ENCODE measurements around the gene PPP1R37. TPM values are rescaled to one million over a fixed set of nuclear protein-coding genes. Genes with fewer than 3 reads are reported as not detected.

PPP1R37 gene
- total and polyA plus RNA-seq, 2 of the 13 experiments (the other 11 are each of a cell fraction or from before 2014, with no cell fraction given), result 9.0 to 14.3 TPM

DNA sequence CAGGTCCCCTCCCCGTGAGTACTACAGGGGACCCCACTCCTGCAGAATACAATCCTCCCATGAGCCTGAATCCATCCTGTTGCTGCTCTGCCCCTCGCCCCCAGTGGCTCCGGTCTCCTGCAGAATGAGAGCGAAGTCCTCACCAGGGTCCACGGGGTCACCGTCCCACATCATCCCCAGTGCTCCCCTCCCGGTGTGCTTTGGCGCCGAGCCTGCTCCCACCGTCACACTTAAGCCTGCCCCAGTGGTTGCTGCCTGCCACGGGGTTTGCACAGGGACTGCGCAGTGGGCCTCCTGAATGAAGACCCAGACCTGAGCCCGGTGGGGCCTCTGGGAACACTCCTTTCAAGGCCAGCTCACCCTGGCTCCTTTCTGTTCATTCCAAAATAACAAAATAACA, 37.3 kb downstream of the PPP1R37 start (continued):
- TF ChIP-seq ZSCAN31 (CRISPR knock-in tag; IDR thresholded peaks at IDR 0.05; ENCODE audit: low read depth), result no peak
- TF ChIP-seq KLF11 (CRISPR knock-in tag; IDR thresholded peaks at IDR 0.05), result no peak
- no peak for TF ChIP-seq KLF15 (CRISPR knock-in tag; IDR thresholded peaks at IDR 0.05; ENCODE audit: borderline replicate concordance)
- no peak for TF ChIP-seq NR2F1 (CRISPR knock-in tag; IDR thresholded peaks at IDR 0.05)
- TF ChIP-seq SCMH1 (CRISPR knock-in tag; IDR thresholded peaks at IDR 0.05; ENCODE audit: borderline replicate concordance), result no peak
- no peak for TF ChIP-seq DR1 (CRISPR knock-in tag; IDR thresholded peaks at IDR 0.05)
- no peak for TF ChIP-seq KLF9 (CRISPR knock-in tag; IDR thresholded peaks at IDR 0.05; ENCODE audit: low read depth)
- TF ChIP-seq U2AF2 (IDR thresholded peaks at IDR 0.05; ENCODE audit: low read depth, low read length), result no peak
- no peak for TF ChIP-seq MEIS1 (CRISPR knock-in tag; IDR thresholded peaks at IDR 0.05; ENCODE audit: borderline replicate concordance)
- TF ChIP-seq ZNF350 (CRISPR knock-in tag; IDR thresholded peaks at IDR 0.05; ENCODE audit: borderline replicate concordance, low read depth), result no peak; the same call in 1 of the 2 replicates
- TF ChIP-seq KAT8 (CRISPR knock-in tag; IDR thresholded peaks at IDR 0.05), result no peak
- TF ChIP-seq SOX6 (IDR thresholded peaks at IDR 0.05), result no peak
- no peak for TF ChIP-seq SOX6 (CRISPR knock-in tag; IDR thresholded peaks at IDR 0.05)
- TF ChIP-seq ZNF737 (CRISPR knock-in tag; IDR thresholded peaks at IDR 0.05; ENCODE audit: borderline replicate concordance), result no peak
- no peak for TF ChIP-seq NCOA1 (CRISPR knock-in tag; IDR thresholded peaks at IDR 0.05)
- TF ChIP-seq NR2F6 (IDR thresholded peaks at IDR 0.05), result peak; percentile 42; the same call in 1 of the 2 replicates
- TF ChIP-seq NR2F6 (CRISPR knock-in tag; IDR thresholded peaks at IDR 0.05), result peak; percentile 47; the same call in 1 of the 2 replicates
- TF ChIP-seq SOX5 (CRISPR knock-in tag; IDR thresholded peaks at IDR 0.05; ENCODE audit: borderline replicate concordance), result no peak
- TF ChIP-seq TAF1 (CRISPR knock-in tag; IDR thresholded peaks at IDR 0.05), result no peak
- TF ChIP-seq, protein P1, sequence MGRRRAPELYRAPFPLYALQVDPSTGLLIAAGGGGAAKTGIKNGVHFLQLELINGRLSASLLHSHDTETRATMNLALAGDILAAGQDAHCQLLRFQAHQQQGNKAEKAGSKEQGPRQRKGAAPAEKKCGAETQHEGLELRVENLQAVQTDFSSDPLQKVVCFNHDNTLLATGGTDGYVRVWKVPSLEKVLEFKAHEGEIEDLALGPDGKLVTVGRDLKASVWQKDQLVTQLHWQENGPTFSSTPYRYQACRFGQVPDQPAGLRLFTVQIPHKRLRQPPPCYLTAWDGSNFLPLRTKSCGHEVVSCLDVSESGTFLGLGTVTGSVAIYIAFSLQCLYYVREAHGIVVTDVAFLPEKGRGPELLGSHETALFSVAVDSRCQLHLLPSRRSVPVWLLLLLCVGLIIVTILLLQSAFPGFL (CRISPR knock-in tag; IDR thresholded peaks at IDR 0.05), result 0 out of 2 replicates have a peak, but pooled peaks have one; percentile 62
- no peak for TF ChIP-seq SP1 (IDR thresholded peaks at IDR 0.05)
- no peak for TF ChIP-seq SP1 (CRISPR knock-in tag; IDR thresholded peaks at IDR 0.05)
- no peak for TF ChIP-seq TAF15 (IDR thresholded peaks at IDR 0.05; ENCODE audit: low read depth, low read length, poor library complexity, severe bottlenecking)
- TF ChIP-seq, protein P2, sequence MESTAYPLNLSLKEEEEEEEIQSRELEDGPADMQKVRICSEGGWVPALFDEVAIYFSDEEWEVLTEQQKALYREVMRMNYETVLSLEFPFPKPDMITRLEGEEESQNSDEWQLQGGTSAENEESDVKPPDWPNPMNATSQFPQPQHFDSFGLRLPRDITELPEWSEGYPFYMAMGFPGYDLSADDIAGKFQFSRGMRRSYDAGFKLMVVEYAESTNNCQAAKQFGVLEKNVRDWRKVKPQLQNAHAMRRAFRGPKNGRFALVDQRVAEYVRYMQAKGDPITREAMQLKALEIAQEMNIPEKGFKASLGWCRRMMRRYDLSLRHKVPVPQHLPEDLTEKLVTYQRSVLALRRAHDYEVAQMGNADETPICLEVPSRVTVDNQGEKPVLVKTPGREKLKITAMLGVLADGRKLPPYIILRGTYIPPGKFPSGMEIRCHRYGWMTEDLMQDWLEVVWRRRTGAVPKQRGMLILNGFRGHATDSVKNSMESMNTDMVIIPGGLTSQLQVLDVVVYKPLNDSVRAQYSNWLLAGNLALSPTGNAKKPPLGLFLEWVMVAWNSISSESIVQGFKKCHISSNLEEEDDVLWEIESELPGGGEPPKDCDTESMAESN (CRISPR knock-in tag; conservative IDR thresholded peaks at IDR 0.05), result no peak

Data from HepG2 (cell line).